Caki2 (cell line): ENCODE results near the gene PRR5. TPM values are rescaled to one million over a fixed set of nuclear protein-coding genes. Genes with fewer than 3 reads are reported as not detected.

Experiments used
- total RNA-seq: library from RNA; depleted of rRNA; stranded (reverse); fragments of >200 nt; shearing (Covaris generic); gene quantifications from 2 replicates; pipeline ENCODE4 v1.2.3, GENCODE V29; 2014; ENCODE audit warnings: low replicate concordance; rRNA removed

The PRR5 gene
- total RNA-seq, 1 experiment from 2014 or later: 65.0 TPM

Other genes starting within 250 kb of the PRR5 start
- gene RTL6, start 204.0 kb upstream of the PRR5 start, total RNA-seq: 24.6 and 28.0 TPM in 2 replicates
- 3.0 and 7.7 TPM in 2 replicates for gene ARHGAP8, start 50.4 kb downstream of the PRR5 start, total RNA-seq